T47D (cell line): Measurements from ENCODE around the gene SMPD3.

Experiments
- DNase-seq, 2 experiments: peaks; one replicate each; pipeline versions ENCODE4 v3.0.0 to v3.0.0-alpha.2; 2011 to 2012; ENCODE audit warnings: low read depth in 1 of 2, low spot score in 1 of 2
- JUND ChIP-seq: IDR thresholded peaks from 2 replicates; pipeline ENCODE4 v1.6.1; 2012; ENCODE audit warnings: low read depth
- in situ Hi-C: cut with HindIII; loops from 2 replicates; pipeline ENCODE4 v1.10.0; 2016; ENCODE audit warnings: low sequenced_read_pairs, low pct_unique_long_range_greater_than_20kb

The SMPD3 gene

DNA sequence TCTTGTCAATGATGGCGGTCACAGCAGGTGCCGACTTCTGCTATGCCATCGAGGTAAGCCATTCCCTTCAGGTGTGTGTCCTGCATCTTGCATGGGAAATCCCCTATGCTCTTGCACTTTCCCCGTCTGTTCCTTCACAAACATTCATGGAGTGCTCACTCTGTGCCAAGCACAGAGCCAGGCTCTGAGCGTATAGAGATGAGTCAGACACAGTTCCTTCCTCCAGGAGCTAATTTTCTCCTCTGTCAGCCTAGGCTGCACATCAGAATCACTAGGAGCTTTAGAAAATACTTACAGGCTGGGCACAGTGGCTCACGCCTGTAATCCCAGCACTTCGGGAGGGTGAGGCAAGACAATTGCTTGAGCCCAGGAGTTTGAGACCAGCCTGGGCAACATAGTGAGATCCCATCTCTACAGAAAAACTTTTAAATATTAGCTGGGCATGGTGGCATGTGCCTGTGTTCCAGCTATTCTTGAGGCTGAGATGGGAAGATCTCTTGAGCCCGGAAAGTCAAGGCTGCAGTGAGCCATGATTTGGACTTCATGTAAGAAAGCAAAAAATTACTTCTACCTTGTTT is 123.4 kb downstream of the SMPD3 start:
- no peak for DNase-seq
- in situ Hi-C loops = no loop called here

DNA sequence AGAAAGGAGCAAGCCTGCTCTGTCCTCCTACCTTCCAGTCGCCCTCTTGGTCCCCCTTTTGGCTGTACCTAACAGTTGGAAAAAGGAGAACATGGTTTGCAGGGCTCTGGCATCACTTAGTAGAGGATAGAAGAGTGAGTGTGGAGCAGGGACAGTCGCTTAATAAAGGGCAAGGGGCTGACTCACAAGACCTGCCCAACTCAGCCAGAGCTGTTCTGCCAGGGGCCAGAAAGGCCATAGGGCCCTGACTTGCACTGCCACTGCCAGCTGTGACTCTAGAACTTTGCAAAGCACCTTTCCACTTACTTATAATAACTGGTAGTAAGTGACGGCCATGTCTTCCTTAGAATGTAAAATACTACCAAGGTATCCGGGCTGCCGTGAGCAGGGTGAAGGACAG is 124.0 kb downstream of the SMPD3 start:
- no peak for DNase-seq
- TF ChIP-seq JUND = no peak
- in situ Hi-C loops = no loop called here

More for the DNA sequence above, 123.4 kb downstream of the SMPD3 start:
- TF ChIP-seq JUND = no peak

DNA sequence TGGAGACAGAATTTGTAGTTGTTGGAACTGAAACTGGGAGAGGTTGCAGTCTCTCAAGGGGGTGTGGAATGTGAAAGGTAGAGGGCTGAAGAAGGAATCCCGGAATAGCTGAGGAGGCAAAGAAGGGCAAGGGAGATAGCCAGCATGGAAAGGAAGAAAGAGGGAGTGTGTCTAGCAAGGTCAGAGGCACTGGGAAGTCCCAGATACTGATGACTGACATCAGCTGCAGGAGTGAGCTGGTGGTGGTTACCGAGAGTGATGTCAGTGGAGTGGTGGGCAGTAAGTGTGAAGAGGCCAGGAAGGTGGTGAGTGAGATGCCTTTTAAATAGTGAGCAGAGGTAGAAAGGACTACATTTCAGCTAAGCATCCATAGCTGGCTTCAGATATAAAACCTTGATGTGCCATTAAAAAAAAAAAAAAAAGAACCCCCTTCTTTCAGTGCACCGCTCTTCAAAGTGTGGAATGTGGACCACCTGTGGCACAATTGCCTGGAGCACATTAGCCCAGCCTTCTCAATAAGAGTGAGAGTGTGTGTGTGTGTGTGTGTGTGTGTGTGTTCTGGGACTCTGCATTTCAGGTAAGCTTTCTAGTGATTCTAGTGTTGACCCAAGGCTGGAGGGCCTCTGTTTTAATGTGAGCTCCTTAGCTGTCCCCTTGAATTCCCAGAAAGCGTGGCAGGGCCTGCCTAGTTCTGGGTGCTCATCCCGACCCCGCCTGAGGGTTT is 129.0 kb downstream of the SMPD3 start:
- DNase-seq = no peak
- no peak for TF ChIP-seq JUND
- in situ Hi-C loops = no loop called here

DNA sequence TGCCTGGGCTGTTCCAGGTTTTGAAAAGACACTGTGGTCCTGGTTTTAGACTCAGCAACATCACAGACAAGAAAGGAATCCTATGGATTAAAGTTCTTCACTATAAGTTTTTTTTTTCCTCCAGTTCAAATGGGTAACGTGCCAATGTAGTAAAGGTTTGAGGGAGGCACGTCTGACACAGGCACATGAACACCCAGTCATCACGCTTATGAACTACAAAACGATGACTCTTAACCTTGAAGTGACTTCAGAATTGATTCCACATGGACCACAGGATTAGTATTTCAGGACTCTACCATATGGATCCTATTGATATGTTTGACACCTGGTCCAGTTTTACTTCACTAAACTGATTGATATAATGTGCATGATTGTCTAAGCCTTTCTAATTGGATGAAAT is 135.2 kb downstream of the SMPD3 start:
- no peak for DNase-seq
- TF ChIP-seq JUND = no peak
- in situ Hi-C loops = no loop called here

DNA sequence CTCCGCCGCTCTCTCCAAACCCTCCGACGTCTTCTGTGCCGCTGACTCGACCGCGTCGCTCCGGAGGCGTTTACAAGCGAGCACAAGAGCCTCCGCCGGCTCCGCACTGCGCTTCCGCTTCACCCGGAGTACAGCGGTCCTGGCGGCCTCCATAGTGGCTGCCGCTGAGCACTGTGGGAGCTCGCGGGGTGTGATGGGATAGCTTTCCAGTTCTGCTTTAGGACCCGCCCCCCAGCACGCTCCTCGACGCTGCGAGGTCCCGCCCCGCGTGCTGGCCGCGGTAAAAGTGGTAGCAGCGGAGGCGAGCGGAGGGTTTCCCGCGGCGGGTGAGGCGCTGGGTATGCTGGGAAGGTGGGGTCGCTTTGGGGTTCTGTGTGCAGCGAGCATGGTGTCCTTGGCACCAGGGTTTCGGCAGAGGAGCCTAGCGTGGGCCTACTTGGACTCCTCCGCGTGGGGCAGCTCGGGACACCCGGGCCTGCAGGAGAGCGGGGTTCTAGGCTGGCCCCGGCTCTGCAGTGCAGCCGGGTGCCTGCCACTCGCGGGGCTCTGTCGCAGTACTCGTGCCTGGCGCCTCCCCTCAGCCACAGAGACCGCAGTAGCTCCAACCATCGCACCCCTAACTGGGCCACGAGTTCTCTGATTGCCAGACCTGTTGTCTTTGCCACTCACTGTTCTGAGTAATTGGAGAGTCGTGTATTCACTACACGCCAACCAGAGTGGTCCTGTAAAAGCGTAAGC is 137.4 kb downstream of the SMPD3 start, which contains the start of the genes PRMT7 and SLC7A6OS:
TSS of gene PRMT7 (plus strand) at position 246 of the 738 bp plus-strand sequence. CDS start 4,961 bp downstream, outside the sequence.
TSS of gene SLC7A6OS (minus strand) at position 173 of the 738 bp plus-strand sequence. CDS start at position 153, 20 bp downstream.
- TF ChIP-seq JUND = no peak
- peak; percentile 91 to 96 for DNase-seq
- in situ Hi-C loops = no loop called here

DNA sequence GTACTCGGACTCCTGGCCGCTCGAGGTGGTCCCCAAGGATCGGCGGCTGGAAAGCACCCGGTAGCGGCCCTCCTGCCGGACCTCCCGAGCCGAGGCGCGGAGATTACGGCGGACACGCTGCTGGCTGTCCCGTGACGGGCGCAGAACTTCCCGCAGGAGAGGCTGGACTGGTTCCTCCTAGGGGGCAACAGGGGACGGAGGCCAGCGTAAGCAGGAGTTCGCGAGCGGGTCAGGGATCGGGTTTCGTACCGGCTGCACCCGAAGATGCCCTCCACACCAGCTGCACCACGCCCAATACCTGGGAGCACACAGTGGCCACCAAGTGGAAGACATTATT is 137.9 kb downstream of the SMPD3 start:
- in situ Hi-C loops = no loop called here
- no peak for TF ChIP-seq JUND
- no peak for DNase-seq

DNA sequence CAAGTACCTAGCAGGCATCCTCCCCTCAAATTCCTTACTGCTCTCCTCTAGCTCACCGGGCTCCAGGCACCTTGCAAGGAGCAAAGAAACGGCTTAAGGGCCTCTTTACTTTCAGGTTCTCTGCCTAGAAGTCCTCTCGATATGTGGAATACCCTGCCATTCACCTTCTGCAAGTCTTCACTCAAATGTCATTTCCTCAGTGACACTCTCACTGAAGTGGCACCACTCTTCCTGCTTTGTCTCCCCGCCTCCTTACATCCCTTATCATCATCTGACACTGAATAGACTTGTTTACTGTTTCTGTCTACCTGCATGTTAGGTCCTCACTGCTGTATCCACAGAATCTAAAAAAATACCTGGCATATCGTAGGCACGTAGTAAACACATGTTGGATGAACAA is 138.5 kb downstream of the SMPD3 start:
- TF ChIP-seq JUND = no peak
- no peak for DNase-seq
- in situ Hi-C loops = no loop called here
